Thoracic aorta (tissue), 2 donors: ENCODE results near the gene RNU6-9. TPM values are rescaled to one million over a fixed set of nuclear protein-coding genes. Genes with fewer than 3 reads are reported as not detected.

Experiments used
- ATAC-seq: fragments of 150-250 bp; one replicate; pipeline ENCODE4 v1.8.0; 2017; ENCODE audit warnings: low read depth; ENCODE audit not compliant: insufficient number of reproducible peaks, low FRiP score
- DNase-seq: peaks from one replicate; pipeline ENCODE4 v3.0.0-alpha.2; 2020; ENCODE audit warnings: low spot score
- H3K27ac ChIP-seq, 2 donors: fragments of 200-600 bp; sonication (generic); 1 replicate in 1 of 2; 2 replicates in 1 of 2; pipeline ENCODE4 v1.5.1; 2016; ENCODE audit warnings: mild to moderate bottlenecking in 2 of 2, moderate library complexity in 2 of 2
- H3K27me3 ChIP-seq: fragments of 200-600 bp; sonication (generic); replicated peaks from 2 replicates; pipeline ENCODE4 v1.6.0; 2016; ENCODE audit warnings: mild to moderate bottlenecking; ENCODE audit not compliant: insufficient read depth
- H3K36me3 ChIP-seq: fragments of 200-600 bp; sonication (generic); one replicate; pipeline ENCODE4 v1.5.1; 2016
- H3K4me1 ChIP-seq, 2 donors: fragments of 200-600 bp; sonication (generic); 1 replicate in 1 of 2; 2 replicates in 1 of 2; pipeline versions ENCODE4 v1.5.1 to v1.6.0; 2016; ENCODE audit warnings: low read depth in 2 of 2, mild to moderate bottlenecking in 1 of 2; ENCODE audit not compliant: control insufficient read depth in 1 of 2
- H3K4me3 ChIP-seq: fragments of 200-600 bp; sonication (generic); 2 replicates; pipeline ENCODE4 v1.5.1; 2016; ENCODE audit warnings: mild to moderate bottlenecking
- H3K9me3 ChIP-seq: fragments of 200-600 bp; sonication (generic); 2 replicates; pipeline ENCODE4 v1.5.1; 2016
- total RNA-seq, 2 donors: library from RNA; depleted of rRNA; stranded (reverse); fragments of >200 nt; gene quantifications; one replicate each; pipeline versions ENCODE4 v1.1.0 to v1.2.3, GENCODE V29; 2016
- TF ChIP-seq, protein P1 (sequence below): fragments of 200-600 bp; sonication (generic); IDR thresholded peaks from one replicate; pipeline ENCODE4 v1.5.1; 2019; ENCODE audit warnings: antibody characterized with exemption

The RNU6-9 gene
- total RNA-seq, 2 donors from 2014 or later, result not detected

DNA sequence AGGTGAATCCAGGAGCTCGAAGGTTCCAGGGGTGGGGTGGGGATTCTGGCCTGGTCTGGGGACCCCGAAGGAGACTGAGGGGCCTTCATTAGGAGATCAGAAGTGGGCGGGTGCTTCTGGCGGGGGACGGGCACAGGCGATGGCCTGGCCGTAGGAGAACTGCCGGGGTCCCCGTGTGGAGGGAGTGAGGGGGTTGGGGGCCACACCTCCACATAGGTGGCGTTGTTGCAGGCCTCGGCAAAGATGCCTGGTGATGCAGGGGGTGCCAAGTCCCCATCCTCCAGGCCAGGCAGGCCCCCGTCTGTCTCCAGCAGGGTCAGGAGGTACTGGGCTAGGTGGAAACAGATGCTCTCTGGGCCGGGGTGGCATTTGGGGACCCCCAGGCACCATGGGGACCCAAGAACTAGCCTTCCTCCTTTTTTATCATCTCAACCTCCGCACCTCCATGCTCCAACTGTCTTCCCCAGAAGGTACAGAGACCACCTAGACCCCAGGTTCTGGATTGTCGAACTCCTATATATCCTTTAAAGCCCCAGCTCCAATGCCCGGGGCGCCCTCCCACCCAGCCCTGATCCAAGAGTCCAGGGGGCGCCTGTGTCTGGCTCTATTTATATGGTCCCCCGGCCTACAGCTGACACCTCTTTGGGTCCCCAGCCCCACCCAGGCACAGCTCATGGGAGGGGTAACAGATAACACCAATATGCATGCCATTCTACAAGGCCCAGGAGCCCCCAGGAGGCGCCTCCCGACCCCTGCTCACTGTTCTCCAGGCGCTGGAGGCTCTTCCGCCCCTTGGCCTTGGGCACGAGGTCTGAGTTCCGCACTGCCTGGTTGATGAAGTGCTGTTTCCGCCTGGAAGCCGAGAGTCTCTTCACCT, 8.2 kb downstream of the RNU6-9 start:
- Histone ChIP-seq H3K9me3 (no peaks in the 10 kb centered on the region), H3K4me3 (no peak overlapping the region)
- no peak for ATAC-seq

DNA sequence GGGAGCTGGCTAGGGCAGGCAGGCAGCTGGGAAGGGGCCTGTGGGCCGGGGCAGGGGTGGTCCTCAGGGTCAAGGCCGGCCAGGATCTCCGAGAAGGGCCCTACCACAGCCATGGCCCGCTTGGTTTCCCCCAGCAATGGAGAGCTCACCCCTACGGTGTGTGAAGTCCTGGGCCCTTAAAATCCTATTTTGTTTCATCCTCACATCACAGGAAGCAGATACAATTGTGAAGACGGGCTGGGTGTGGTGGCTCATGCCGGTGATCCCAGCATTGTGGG, 8.7 kb downstream of the RNU6-9 start:
- DNase-seq (no peak), ATAC-seq (no peak)
- H3K9me3 ChIP-seq, result no peaks in the 10 kb centered on the region
- no peaks in the 10 kb centered on the region for H3K36me3 ChIP-seq
- TF ChIP-seq, protein P1, sequence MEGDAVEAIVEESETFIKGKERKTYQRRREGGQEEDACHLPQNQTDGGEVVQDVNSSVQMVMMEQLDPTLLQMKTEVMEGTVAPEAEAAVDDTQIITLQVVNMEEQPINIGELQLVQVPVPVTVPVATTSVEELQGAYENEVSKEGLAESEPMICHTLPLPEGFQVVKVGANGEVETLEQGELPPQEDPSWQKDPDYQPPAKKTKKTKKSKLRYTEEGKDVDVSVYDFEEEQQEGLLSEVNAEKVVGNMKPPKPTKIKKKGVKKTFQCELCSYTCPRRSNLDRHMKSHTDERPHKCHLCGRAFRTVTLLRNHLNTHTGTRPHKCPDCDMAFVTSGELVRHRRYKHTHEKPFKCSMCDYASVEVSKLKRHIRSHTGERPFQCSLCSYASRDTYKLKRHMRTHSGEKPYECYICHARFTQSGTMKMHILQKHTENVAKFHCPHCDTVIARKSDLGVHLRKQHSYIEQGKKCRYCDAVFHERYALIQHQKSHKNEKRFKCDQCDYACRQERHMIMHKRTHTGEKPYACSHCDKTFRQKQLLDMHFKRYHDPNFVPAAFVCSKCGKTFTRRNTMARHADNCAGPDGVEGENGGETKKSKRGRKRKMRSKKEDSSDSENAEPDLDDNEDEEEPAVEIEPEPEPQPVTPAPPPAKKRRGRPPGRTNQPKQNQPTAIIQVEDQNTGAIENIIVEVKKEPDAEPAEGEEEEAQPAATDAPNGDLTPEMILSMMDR, result no peak
- no peaks in the 10 kb centered on the region for H3K27me3 ChIP-seq
- H3K4me1 ChIP-seq, result peaks cover 0 to 9% of the 10 kb centered on the region in 2 donors
- H3K27ac ChIP-seq, result no peak overlapping the region
- H3K4me3 ChIP-seq, result no peak overlapping the region

More for the DNA sequence above, 8.2 kb downstream of the RNU6-9 start:
- TF ChIP-seq, protein P1, result no peak
- H3K27ac ChIP-seq, result no peak overlapping the region
- no peaks in the 10 kb centered on the region for H3K36me3 ChIP-seq
- DNase-seq, result no peak
- H3K4me1 ChIP-seq, result peaks cover 0 to 9% of the 10 kb centered on the region in 2 donors
- no peaks in the 10 kb centered on the region for H3K27me3 ChIP-seq

DNA sequence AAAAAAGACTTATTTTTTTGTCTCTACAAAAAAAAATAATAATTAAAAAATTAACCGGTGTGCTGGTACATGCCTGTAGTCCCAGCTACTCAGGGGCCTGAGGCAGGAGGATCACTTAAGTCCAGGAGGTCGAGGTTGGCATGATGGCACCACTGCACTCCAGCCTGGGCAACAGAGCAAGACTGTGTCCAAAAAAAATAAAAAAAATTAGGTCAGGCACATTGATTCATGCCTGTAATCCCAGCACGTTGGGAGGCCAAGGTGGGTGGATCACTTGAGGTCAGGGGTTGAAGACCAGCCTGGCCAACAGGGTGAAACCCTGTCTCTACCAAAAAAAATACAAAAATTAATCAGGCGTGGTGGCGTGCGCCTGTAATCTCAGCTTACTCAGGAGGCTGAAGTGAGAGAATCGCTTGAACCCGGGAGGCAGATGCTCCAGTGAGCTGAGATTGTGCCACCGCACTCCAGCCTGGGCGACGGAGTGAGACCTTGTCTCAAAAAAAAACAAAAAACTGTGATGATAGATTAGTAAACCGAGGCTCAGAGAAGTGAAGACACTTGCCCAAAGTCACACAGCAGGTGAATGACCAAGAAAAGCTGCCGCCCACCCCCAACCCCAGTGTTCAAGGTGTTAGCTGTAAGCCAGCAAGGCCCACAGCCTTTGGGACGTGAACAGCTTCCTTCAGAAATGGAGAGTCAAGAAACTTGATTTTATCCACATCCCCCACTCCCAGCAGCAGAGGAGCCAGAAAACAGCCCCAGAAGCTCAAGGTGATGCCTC, 9.4 kb downstream of the RNU6-9 start:
- H3K4me1 ChIP-seq, result peaks cover 0 to 9% of the 10 kb centered on the region in 2 donors
- no peak overlapping the region for H3K27ac ChIP-seq
- H3K4me3 ChIP-seq, result no peak overlapping the region
- ATAC-seq, result no peak
- H3K27me3 ChIP-seq, result no peaks in the 10 kb centered on the region
- no peaks in the 10 kb centered on the region for H3K9me3 ChIP-seq
- no peak for DNase-seq
- TF ChIP-seq, protein P1, result no peak
- H3K36me3 ChIP-seq, result no peaks in the 10 kb centered on the region

DNA sequence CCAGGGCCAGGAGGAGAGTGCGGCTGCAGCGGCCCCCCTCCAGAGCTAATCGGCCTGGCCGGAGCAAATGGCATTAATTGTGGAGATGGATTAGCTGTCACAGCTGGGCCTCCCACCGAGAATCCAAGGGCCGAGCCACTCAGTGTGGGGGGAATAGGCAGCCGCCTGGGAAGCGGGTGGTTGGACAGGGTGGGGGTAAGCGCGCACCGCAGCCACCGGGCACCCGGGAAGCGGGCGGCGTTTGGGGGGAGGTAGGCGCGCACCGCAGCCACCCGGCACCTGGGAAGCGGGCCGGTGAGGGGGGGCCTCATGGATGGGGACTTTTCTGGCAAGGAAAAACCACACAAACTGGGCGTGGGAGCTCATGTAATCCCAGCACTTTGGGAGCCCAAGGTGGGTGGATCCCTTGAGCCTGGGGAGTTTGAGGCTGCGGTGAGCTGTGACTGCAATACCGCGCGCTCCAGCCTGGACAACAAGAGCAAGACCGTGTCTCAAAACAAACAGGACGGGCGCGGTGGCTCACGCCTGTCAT, 10.0 kb downstream of the RNU6-9 start:
- no peak overlapping the region for H3K27ac ChIP-seq
- ATAC-seq (no peak), DNase-seq (no peak)
- peaks cover 0 to 9% of the 10 kb centered on the region in 2 donors for H3K4me1 ChIP-seq
- TF ChIP-seq, protein P1, result no peak
- H3K27me3 ChIP-seq, result no peaks in the 10 kb centered on the region
- H3K9me3 ChIP-seq, result no peaks in the 10 kb centered on the region
- no peaks in the 10 kb centered on the region for H3K36me3 ChIP-seq
- no peak overlapping the region for H3K4me3 ChIP-seq

DNA sequence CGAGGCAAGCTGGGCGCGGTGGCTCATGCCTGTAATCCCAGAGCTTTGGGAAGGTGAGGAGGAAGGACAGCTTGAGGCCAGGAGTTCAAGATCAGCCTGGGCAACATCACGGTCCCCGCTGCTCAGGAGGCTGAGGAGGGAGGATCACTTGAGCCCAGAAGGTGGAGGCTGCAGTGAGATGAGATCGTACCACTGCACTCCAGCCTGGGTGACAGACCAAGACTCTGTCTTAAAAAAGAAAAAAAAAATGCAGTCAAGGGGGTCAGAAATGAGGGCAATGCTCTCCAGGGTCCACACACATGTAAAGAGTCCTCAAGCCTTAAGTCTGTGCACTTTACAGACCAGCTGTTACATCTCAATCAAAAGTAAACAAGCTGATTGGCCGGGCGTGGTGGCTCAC, 11.3 kb downstream of the RNU6-9 start:
- no peak overlapping the region for H3K4me3 ChIP-seq
- no peak overlapping the region for H3K27ac ChIP-seq
- ATAC-seq (no peak), DNase-seq (no peak)
- H3K4me1 ChIP-seq, result peaks cover 0 to 9% of the 10 kb centered on the region in 2 donors
- no peaks in the 10 kb centered on the region for H3K36me3 ChIP-seq
- no peaks in the 10 kb centered on the region for H3K27me3 ChIP-seq
- no peaks in the 10 kb centered on the region for H3K9me3 ChIP-seq
- TF ChIP-seq, protein P1, result no peak
